Measurements from ENCODE around the gene CADM2.

Gene CADM2

GRCh38 chr3:85842081-85842480 lies 883.3 kb downstream of the CADM2 start:
- no peaks in the 10 kb centered on the region for H4K20me1 ChIP-seq (ENCODE audit: insufficient read depth)
- H3K4me2 ChIP-seq, result no peak overlapping the region
- H3K4me3 ChIP-seq (IDR thresholded peaks at IDR 0.05; ENCODE audit: insufficient read depth, low read depth, low read length), result no peak overlapping the region
- H3K4me1 ChIP-seq (ENCODE audit: low read depth, poor library complexity, severe bottlenecking), result no peaks in the 10 kb centered on the region
- H3K79me2 ChIP-seq (ENCODE audit: insufficient read depth, low read depth), result no peaks in the 10 kb centered on the region
- H3K9ac ChIP-seq, result no peak overlapping the region
- TF ChIP-seq CTCF (conservative IDR thresholded peaks at IDR 0.05; ENCODE audit: low read depth, low read length), result no peak
- H3K27ac ChIP-seq, result no peak overlapping the region
- no peaks in the 10 kb centered on the region for H3K27me3 ChIP-seq (ENCODE audit: insufficient read depth, low read depth)
- no peak overlapping the region for H2AFZ ChIP-seq (ENCODE audit: low read depth)
- no peaks in the 10 kb centered on the region for H3K36me3 ChIP-seq (ENCODE audit: insufficient read depth)

- H3K27me3 ChIP-seq (ENCODE audit: insufficient read depth, low read depth), result no peaks in the 10 kb centered on the region
- no peaks in the 10 kb centered on the region for H3K79me2 ChIP-seq (ENCODE audit: insufficient read depth, low read depth)
- H3K9ac ChIP-seq, result no peak overlapping the region
- no peak overlapping the region for H3K27ac ChIP-seq
- TF ChIP-seq CTCF (conservative IDR thresholded peaks at IDR 0.05; ENCODE audit: low read depth, low read length), result no peak
- no peaks in the 10 kb centered on the region for H4K20me1 ChIP-seq (ENCODE audit: insufficient read depth)
- H3K4me3 ChIP-seq (IDR thresholded peaks at IDR 0.05; ENCODE audit: insufficient read depth, low read depth, low read length), result no peak overlapping the region
- no peak overlapping the region for H2AFZ ChIP-seq (ENCODE audit: low read depth)
- no peak overlapping the region for H3K4me2 ChIP-seq
- no peaks in the 10 kb centered on the region for H3K4me1 ChIP-seq (ENCODE audit: low read depth, poor library complexity, severe bottlenecking)
- H3K36me3 ChIP-seq (ENCODE audit: insufficient read depth), result no peaks in the 10 kb centered on the region
These were observed 888.2 kb downstream of the CADM2 start for GRCh38 chr3:85846940-85847339.

- Histone ChIP-seq H2AFZ (ENCODE audit: low read depth) (no peak overlapping the region), H3K27ac (no peak overlapping the region), H3K4me2 (no peak overlapping the region), H3K4me3 (IDR thresholded peaks at IDR 0.05; ENCODE audit: insufficient read depth, low read depth, low read length) (no peak overlapping the region), H3K9ac (no peak overlapping the region), H3K27me3 (ENCODE audit: insufficient read depth, low read depth) (no peaks in the 10 kb centered on the region), H3K36me3 (ENCODE audit: insufficient read depth) (no peaks in the 10 kb centered on the region), H3K4me1 (ENCODE audit: low read depth, poor library complexity, severe bottlenecking) (no peaks in the 10 kb centered on the region), H4K20me1 (ENCODE audit: insufficient read depth) (no peaks in the 10 kb centered on the region), H3K79me2 (ENCODE audit: insufficient read depth, low read depth) (no peaks in the 10 kb centered on the region)
- TF ChIP-seq CTCF (conservative IDR thresholded peaks at IDR 0.05; ENCODE audit: low read depth, low read length), result no peak
These were observed 892.3 kb downstream of the CADM2 start for GRCh38 chr3:85851071-85851470.

- no peaks in the 10 kb centered on the region for H3K27me3 ChIP-seq (ENCODE audit: insufficient read depth, low read depth)
- H2AFZ ChIP-seq (ENCODE audit: low read depth), result no peak overlapping the region
- H3K4me2 ChIP-seq, result no peak overlapping the region
- no peak overlapping the region for H3K9ac ChIP-seq
- no peaks in the 10 kb centered on the region for H4K20me1 ChIP-seq (ENCODE audit: insufficient read depth)
- no peaks in the 10 kb centered on the region for H3K4me1 ChIP-seq (ENCODE audit: low read depth, poor library complexity, severe bottlenecking)
- H3K79me2 ChIP-seq (ENCODE audit: insufficient read depth, low read depth), result no peaks in the 10 kb centered on the region
- no peaks in the 10 kb centered on the region for H3K36me3 ChIP-seq (ENCODE audit: insufficient read depth)
- TF ChIP-seq CTCF (conservative IDR thresholded peaks at IDR 0.05; ENCODE audit: low read depth, low read length), result no peak
- no peak overlapping the region for H3K4me3 ChIP-seq (IDR thresholded peaks at IDR 0.05; ENCODE audit: insufficient read depth, low read depth, low read length)
- no peak overlapping the region for H3K27ac ChIP-seq
These were observed 895.0 kb downstream of the CADM2 start for GRCh38 chr3:85853805-85854204.

Data from KMS-11 (cell line).